GM21825 (cell line): ENCODE data around the gene SPAG5.

Source experiments
- ATAC-seq: cut with Tn5 transposase; IDR thresholded peaks from one replicate; pipeline ENCODE4 v1.9.1; 2021; ENCODE audit warnings: mild to moderate bottlenecking, moderate library complexity; ENCODE audit not compliant: unreplicated experiment

SPAG5 gene, protein sequence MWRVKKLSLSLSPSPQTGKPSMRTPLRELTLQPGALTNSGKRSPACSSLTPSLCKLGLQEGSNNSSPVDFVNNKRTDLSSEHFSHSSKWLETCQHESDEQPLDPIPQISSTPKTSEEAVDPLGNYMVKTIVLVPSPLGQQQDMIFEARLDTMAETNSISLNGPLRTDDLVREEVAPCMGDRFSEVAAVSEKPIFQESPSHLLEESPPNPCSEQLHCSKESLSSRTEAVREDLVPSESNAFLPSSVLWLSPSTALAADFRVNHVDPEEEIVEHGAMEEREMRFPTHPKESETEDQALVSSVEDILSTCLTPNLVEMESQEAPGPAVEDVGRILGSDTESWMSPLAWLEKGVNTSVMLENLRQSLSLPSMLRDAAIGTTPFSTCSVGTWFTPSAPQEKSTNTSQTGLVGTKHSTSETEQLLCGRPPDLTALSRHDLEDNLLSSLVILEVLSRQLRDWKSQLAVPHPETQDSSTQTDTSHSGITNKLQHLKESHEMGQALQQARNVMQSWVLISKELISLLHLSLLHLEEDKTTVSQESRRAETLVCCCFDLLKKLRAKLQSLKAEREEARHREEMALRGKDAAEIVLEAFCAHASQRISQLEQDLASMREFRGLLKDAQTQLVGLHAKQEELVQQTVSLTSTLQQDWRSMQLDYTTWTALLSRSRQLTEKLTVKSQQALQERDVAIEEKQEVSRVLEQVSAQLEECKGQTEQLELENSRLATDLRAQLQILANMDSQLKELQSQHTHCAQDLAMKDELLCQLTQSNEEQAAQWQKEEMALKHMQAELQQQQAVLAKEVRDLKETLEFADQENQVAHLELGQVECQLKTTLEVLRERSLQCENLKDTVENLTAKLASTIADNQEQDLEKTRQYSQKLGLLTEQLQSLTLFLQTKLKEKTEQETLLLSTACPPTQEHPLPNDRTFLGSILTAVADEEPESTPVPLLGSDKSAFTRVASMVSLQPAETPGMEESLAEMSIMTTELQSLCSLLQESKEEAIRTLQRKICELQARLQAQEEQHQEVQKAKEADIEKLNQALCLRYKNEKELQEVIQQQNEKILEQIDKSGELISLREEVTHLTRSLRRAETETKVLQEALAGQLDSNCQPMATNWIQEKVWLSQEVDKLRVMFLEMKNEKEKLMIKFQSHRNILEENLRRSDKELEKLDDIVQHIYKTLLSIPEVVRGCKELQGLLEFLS

DNA sequence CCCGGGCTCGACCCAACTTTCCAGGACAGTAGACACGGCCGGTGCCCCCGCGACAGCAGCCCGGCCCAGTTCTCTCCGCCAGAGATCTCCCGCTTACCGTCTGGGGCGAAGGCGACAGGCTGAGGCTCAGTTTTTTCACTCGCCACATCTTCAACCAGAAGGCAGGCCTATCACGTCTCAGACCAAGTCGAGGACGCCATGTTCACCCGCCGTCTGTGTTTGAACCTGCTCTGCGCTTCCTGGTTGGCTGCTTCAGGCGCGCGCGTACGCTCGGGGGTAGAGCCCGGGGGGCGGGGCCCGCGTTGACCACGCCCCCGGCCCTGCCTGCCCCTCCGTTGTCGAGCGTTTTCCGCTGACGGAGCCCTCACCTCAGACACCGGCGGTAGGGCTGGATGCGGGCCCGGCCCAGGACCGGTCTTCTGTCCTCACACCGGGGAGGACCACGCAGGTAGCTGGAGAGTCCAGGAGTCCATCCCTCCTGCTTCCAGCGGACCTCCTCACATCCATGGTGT lies at the start of gene SPAG5:
TSS of gene SPAG5 (minus strand) at position 227 of the 512 bp plus-strand sequence. CDS start at position 148, 79 bp downstream.
- peak; percentile 75 for ATAC-seq

DNA sequence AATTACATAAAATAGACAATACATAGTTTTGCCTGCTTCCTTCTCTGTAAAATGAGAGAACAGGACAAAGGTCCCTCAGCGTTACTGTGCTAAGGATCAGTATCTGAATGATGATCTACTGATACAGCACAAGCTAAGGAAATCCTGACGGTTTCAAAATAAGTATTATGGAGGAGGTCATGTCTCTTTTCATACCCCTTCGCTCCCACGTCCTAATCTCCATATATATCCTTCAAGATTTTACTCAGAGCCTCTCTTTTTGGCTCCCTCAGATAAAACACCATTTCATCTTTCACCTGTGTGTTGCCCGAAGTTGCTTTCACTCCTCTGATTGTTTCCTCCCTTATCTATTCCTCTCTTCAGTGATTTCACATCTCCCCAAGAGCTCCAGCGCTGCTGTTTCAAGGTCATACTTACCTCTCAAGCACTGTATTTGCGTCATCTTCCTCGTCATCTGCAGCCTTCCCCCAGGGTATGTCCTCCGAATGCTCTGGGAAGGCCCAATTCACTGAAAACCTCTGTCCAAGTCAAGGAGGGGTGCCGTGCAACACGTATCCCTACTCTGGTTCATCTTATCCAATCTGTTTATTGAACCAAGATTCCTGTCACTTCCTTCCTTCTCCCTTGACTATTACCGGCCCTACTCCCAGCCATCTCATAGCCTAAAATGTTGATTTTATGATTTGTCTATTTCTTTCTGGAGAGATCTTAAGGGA lies 47.4 kb upstream of the SPAG5 start:
- no peak for ATAC-seq

DNA sequence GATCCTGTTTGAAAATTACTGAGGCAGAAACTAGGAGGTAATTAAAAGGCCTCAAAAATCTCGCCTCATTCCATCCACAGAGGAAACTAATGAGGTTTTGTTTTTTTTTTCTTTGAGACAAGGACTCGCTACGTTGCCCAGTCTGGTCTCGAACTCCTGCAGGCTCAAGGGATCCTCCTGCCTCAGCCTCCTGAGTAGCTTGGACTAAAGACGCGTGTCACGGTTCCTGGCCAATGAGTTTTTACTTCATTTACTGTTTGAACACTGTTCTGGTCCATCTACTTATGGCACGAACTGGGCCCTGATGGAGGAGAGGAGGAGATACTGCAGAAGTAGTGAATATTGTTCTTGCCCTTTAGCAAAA lies 46.7 kb upstream of the SPAG5 start:
- no peak for ATAC-seq

DNA sequence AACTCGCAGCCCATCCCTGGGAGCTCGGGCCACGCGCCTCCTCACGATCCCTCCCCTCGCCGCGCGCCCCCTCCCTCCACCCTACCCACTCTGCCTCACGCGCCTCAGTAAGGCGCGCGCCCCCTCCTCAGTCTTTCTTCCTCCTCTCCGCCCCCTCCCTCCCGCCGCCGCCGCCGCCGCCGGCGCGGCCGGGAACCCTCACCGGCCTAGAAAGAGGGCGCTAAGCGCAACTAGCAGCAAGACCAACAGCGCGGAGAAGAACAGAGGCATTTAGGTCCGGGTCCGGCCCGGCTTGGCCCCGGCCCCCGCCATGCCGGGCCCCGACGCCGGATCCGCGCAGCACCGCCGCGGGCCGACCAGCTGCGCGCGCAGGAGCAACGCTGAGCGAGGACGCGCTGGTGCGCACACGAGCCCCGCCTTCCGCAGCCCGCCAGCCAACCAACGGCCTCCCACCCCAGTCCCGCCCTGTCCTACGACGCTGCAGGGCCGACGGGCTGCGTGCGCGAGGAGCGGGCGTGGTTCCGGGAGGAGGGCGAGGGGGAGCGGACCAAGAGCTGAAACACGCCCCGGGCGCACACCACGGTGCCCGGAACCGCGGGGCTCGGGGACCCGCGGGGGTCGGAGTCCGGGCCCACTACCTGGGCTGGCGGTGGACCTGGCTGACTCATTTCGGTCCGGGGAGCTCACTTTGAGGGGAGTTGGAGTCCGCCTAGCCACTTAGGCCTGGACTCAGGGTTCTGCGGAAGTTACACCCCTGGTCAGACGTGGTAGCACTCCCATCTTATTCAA lies 46.2 kb upstream of the SPAG5 start, which contains the start of gene BLTP2:
TSS of gene BLTP2 (minus strand) at position 372 of the 789 bp plus-strand sequence. CDS start at position 270, 102 bp downstream.
- peak; percentile 82 for ATAC-seq

DNA sequence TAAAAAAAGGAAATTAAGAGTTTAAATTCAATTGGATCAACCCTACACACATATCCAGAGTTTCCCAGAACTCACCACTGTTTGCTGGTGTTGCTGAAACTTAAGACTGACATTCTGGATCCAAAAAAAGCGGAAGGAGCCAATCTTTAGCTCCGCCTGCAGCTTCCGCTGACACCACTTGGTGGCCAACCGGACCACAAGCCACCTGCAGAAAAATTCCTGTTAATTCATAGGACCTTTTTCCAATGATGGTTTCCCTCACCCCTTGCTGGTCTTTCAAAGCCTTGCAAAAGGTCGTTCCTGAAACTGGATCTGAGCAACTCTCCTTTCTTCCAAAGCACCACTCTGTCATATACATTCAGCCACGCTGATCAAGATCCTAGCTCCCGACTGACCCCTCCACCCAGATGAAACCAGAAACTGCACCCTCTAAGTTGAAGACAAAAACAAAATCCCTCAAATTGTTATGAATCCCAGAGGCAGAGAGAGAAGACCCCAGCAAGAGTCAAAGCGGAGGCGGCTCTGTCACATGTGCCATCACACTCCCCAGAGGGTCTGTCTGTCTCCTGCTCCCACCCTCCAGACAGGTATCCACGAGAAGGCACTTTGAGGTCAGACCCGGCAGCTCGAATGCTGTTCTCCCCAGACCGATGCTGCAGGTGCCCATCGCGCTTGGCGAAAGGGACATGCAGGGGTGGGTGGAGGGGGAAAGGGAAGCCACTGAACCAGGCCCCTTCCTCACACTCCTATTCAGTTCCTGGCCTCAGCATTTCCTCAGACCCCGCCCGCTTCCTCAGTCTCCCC lies 45.4 kb upstream of the SPAG5 start:
- ATAC-seq, result peak; percentile 3

DNA sequence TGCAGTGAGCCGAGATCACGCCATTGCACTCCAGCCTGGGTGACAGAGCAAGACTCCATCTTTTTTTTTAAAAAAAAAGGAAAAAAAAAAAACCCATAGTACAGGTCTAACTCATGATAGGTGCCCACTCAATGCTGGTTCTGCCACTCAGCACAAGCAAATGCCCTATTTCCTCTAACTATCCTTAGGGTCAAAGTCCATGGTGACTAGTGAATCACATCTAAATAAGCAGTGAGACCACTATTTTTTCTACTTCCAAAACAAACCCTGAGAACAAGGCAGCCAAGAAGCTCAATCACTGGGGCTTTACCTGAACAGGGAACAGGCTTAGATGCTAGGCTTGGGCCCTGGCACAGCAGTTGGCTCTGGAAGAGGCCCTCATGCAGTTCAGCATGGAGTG lies 42.8 kb upstream of the SPAG5 start:
- no peak for ATAC-seq

DNA sequence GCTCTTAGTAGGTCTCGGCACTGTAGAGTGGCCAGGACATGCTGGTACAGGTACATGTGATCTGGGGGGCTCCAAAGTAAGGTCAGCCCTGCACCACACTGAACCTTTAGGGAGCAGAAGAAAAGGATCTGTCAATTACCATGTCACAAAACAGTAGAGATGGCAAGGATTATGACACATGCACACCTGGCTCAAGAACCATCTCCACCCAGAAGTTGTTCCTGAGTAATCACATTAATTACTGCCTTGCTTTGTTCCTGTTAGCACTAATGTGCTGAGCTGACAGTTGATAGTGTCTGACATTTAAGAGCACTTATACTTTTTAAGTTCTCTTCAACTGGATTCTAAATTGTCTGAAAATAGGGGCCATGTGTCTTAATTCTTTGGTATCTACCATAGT lies 36.7 kb upstream of the SPAG5 start:
- no peak for ATAC-seq

DNA sequence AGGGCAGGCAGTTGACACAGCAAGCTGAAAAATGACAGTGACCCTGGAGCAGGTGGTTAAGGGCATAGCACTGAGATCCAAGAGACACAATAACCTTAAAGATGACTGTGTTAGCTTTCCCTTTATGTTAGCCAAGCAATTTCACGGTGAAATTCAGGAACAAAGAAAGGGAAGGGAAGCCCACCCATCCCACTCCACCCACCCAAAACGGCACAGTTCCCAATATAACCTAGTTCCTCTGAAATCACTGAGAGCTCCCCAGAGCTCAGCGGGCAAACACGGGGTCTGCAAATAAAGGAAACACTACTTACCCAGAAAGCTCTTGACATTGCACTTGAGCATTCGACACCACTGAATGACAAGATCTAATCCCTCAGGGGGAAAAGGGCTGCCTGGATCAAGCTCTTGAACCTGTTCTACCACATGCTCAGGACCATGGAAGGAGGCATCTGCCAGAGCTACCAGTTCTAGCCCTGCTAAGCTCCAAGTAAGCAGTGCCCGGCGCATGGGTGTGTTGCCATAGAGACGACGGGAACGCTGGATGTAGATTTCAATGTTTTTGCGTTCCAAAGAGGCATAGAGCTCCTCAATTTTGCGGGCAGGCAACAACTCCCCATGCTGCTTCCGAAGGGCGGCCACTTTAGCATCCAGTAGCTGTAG lies 35.5 kb upstream of the SPAG5 start:
- ATAC-seq, result no peak

DNA sequence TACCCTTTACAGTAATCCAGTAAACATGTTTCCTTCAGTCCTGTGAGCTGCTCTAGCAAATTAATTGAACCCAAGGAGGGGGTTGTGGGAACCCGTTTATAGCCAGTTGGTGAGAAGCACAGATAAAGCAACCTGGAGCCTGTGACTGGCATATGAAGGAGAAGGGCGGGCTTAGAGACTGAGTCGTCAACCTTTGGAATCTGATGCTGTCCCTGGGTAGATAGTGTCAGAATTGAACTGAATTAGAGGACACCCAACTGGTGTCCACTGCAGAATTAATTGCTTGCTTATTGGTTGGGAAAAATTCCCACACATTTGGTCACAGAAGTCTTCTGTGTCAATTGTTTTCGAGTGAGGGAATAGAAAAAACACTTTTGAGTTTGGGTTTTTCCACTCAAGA lies 28.0 kb upstream of the SPAG5 start:
- no peak for ATAC-seq

DNA sequence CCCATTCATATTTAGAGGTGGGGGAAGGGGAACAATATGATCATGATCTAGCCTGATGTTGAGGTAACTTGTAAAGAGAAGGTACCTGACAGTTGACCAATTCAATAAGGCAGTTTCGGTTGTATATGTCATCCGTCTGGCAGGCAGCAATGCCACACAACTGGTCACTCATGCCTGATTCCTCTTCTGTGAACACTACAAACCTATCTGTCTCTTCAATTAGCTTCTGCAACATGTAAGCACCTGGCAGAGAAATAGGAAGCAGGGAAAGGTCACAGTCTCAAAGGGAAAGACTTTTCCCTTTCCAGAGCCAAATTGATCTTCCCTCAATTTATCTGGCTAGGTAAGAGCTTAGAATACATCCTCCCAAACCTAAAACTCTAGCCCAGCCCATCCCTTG lies 25.3 kb upstream of the SPAG5 start:
- ATAC-seq, result no peak

DNA sequence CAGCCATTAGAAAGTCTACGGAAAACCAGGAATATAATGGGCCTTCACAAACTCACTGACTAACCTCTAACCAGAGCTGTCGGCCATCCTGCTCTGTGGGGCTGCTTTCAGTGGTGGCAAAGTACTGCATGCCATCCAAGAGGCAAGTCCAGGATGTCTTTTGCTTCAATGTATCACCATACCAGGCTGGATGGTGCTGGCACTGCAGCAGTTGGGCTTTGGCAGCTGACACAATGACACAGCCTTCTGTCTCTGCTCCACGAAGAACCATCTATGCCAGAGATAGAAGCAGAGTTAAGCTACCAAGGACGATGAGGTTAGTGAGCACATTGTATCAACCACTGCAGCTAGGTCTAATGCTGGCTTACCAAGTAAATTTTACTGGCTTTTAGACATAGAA lies 24.9 kb upstream of the SPAG5 start:
- ATAC-seq, result no peak

DNA sequence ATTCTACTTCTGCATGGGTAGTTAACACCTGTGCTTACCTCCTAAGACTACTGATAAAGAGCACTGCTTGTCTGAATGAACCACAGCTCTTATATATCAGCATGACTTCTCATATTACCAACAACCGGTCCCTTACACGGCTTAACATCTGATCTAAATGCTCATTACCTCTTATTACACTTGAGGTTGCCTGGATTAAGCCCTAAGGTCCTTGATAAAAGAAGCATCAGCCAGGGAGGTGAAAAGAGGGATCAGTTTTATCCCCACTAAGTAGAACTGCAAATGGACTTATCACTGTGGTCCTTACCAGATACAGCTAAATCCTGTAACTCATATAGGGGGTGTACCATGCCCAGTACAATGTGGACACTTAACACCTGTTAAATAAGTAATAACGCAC lies 23.4 kb upstream of the SPAG5 start:
- ATAC-seq, result no peak

DNA sequence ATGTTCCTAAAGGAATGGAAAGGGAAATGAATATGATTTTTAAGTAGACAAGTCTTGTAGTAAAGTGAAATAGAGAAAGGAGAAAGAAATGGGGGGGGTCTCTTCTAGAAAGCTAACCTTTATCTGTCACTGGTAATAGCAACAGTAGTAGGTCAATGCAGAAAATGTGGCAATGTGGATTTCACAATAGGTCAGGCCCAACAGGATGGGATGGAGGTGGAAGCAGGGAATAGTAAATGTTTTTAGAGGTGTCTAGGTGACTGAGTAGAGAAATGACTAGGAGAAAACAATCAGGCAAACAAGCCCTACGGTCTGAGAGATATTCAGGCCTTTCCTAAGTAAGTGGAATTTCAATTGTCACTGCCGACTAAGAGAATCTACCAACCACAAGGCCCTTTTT lies 21.2 kb upstream of the SPAG5 start:
- ATAC-seq, result no peak

DNA sequence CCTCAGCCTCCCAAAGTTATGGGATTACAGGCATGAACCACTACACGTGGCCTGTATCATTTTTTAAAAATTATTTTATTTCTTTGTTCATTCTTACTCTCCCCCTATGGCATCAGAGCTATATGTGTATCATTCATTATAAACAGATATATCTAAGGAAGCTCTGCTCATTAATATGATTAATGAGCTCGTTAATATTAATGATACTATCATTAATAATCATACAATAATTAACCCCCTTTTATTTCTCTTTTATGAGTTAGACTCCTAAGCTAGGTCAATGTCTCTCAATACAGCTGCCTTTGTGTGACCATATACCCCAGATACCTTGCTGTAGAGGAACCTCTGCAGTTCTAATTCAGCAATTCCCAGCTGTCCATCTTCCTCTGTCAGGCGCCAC lies 19.6 kb upstream of the SPAG5 start:
- ATAC-seq, result no peak

DNA sequence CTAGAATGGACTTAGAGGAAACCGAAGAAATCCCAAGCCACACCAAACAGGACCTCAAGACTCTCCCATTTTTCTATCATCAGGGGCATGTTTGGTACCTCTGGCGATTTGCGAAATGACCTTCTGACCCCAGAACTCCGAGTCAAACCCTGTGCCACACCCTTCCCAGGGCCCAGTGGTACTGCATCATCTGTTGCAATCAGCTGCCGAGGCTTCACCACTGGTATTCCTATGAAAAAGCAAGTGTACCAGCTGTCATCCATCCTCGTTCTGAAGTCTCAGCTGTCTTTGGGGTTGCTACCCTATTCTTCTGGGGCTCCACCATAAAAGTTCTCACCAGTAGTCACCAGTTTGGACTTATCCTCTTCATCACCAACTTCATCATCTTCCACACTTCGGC lies 17.5 kb upstream of the SPAG5 start:
- no peak for ATAC-seq

DNA sequence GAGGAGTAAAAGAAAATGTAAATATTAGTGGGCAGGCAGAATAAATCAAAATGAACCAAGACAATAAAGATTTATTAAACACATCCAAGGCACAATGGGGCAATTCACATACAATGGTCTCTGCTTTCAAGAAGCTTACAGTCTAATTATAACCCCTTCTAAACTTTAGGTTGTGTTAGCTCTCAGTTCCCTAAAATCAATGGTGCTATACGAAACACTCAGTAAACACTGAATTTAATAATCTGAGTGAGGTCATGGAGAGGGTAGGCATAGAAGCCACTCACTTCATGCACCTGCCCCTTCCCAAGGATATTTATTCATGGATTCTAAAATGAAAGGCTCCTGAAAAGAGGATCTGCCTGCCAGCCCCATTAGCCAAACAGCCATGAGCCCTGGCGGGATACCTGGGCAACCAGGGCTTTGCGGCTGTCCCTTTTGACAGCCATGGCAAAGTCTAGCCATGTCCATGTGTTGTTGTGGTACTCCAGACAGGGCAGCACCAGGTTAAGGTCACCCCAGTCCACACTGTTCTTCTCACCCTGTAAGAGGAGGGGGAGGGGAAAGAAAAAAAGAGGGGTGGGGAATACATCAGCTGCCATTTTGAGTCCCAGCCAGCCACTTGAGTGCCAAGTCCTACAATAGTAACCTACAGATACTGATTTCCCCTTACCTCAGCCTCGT lies 16.6 kb upstream of the SPAG5 start:
- no peak for ATAC-seq

DNA sequence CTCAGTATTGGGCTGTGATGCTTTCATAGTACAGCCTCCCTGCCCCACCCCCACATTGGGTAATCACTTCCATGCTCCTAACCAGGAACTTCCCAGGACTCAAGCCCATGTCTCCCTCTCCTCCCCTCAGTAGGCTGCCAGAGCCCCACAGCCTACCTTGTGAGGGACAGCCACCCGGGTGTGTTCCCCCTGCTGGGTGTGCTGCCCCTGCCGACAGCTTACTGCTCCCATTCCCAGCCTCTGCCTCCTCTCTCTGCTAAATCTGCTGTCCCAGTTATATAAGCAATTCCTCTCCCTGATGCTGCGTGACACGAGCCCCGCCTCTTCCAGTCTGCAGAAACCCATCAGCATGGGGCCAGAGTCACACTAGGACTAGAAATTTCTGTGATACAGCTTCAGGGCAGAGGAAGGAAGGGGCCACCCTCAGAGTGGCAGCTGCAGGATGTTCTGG lies 15.1 kb upstream of the SPAG5 start, which contains the start of gene RSKR:
TSS of gene RSKR (minus strand) at position 255 of the 451 bp plus-strand sequence. CDS start at position 231, 24 bp downstream.
- ATAC-seq, result no peak
